Endothelial cell of umbilical vein (primary cell): Measurements from ENCODE around the gene SPSB3. TPM values are rescaled to one million over a fixed set of nuclear protein-coding genes. Genes with fewer than 3 reads are reported as not detected.

Experiments
- BruUV-seq: library from RNA; stranded (reverse); fragments of 400-500 nt; replicated peaks from 2 replicates; lab custom pipeline; 2021; lab: Mats Ljungman, UMichigan
- CTCF ChIA-PET: fragments of 300-600, 350-600 bp; sonication (Branson Sonifier 250); formaldehyde crosslinking; loops from one replicate; lab custom pipeline; 2021; ENCODE audit warnings: antibody characterized with exemption, inconsistent platforms; lab: Charles Lee
- POLR2A ChIA-PET: fragments of 300-600, 350-600 bp; sonication (Branson Sonifier 250); formaldehyde crosslinking; loops from one replicate; lab custom pipeline; 2021; ENCODE audit warnings: antibody characterized with exemption, inconsistent platforms; lab: Charles Lee
- DNase-seq: peaks from one replicate; pipeline ENCODE4 v3.0.0-alpha.2; 2011; ENCODE audit warnings: low read depth, low spot score
- FAIRE-seq: peaks from 2 replicates; lab custom pipeline; 2011; peaks lifted over from hg19 to GRCh38; lab: Jason Lieb, UNC
- H2AFZ ChIP-seq: 2 replicates; pipeline ENCODE4 v1.6.0; 2012; ENCODE audit warnings: low read depth, low read length, control low read depth, inconsistent platforms
- H3K27ac ChIP-seq: 2 replicates; pipeline ENCODE4 v1.5.1; 2011; ENCODE audit warnings: low read depth, mild to moderate bottlenecking, control low read depth, low read length, moderate library complexity; ENCODE audit not compliant: insufficient read depth
- H3K27me3 ChIP-seq, 2 experiments: 2 replicates each; pipeline versions ENCODE4 v1.6.0 to v1.6.1; 2011; ENCODE audit warnings: low read length in 2 of 2, mixed read lengths in 1 of 2; ENCODE audit not compliant: control insufficient read depth in 2 of 2, insufficient read depth in 2 of 2
- H3K36me3 ChIP-seq, 2 experiments: 2 replicates in 1 of 2; 3 replicates in 1 of 2; pipeline ENCODE4 v1.5.1; 2011; ENCODE audit warnings: low read length in 2 of 2, mild to moderate bottlenecking in 1 of 2, moderate library complexity in 1 of 2; ENCODE audit not compliant: control insufficient read depth in 2 of 2, insufficient read depth in 2 of 2; ENCODE audit errors: extremely low read depth in 1 of 2
- H3K4me1 ChIP-seq: 3 replicates; pipeline ENCODE4 v1.5.1; 2011; ENCODE audit warnings: mild to moderate bottlenecking, low read length; ENCODE audit not compliant: control insufficient read depth, insufficient read depth; ENCODE audit errors: extremely low read depth
- H3K4me2 ChIP-seq: 2 replicates; pipeline ENCODE4 v1.6.1; 2011; ENCODE audit warnings: low read length, control low read depth, mixed read lengths; ENCODE audit not compliant: insufficient read depth
- H3K4me3 ChIP-seq, 3 experiments: fragments of 200-600 bp in 1 of 3; sonication (generic), shearing (Covaris generic) in 1 of 3; replicated peaks in 1 of 3; 2 replicates each; pipeline ENCODE4 v1.5.1; 2011 to 2016; ENCODE audit warnings: control low read depth in 3 of 3, low read length in 3 of 3, mild to moderate bottlenecking in 2 of 3, inconsistent platforms in 1 of 3, low read depth in 1 of 3, moderate library complexity in 1 of 3; ENCODE audit not compliant: insufficient read depth in 1 of 3
- H3K79me2 ChIP-seq: 2 replicates; pipeline ENCODE4 v1.6.0; 2012; ENCODE audit warnings: low read length, inconsistent platforms; ENCODE audit not compliant: control insufficient read depth, insufficient read depth
- H3K9ac ChIP-seq: replicated peaks from 2 replicates; pipeline ENCODE3; 2011; ENCODE audit warnings: low read length, control low read depth; ENCODE audit not compliant: insufficient read depth; ENCODE audit errors: extremely low read depth
- H3K9me1 ChIP-seq: replicated peaks from 3 replicates; pipeline ENCODE4 v1.6.0; 2011; ENCODE audit warnings: mild to moderate bottlenecking, low read length; ENCODE audit not compliant: control insufficient read depth, insufficient read depth; ENCODE audit errors: extremely low read depth
- H3K9me3 ChIP-seq: replicated peaks from 2 replicates; pipeline ENCODE4 v1.5.1; 2012; ENCODE audit warnings: low read length, inconsistent platforms; ENCODE audit not compliant: control insufficient read depth, insufficient read depth
- H4K20me1 ChIP-seq: replicated peaks from 2 replicates; pipeline ENCODE3; 2011; ENCODE audit warnings: mild to moderate bottlenecking, low read length; ENCODE audit not compliant: control insufficient read depth, insufficient read depth; ENCODE audit errors: extremely low read depth
- EZH2 ChIP-seq: IDR thresholded peaks from 2 replicates; pipeline ENCODE4 v1.6.1; 2012; ENCODE audit warnings: borderline replicate concordance, low read depth, mild to moderate bottlenecking, moderate library complexity, low read length, inconsistent platforms; ENCODE audit not compliant: severe bottlenecking
- GATA2 ChIP-seq: IDR thresholded peaks from 2 replicates; pipeline ENCODE4 v1.7.0; 2011; ENCODE audit warnings: low read depth, mild to moderate bottlenecking, moderate library complexity, mixed read lengths, low read length; ENCODE audit not compliant: insufficient read length, insufficient read depth
- MYC ChIP-seq: IDR thresholded peaks from one replicate; pipeline ENCODE4 v1.6.1; 2011; ENCODE audit warnings: mild to moderate bottlenecking, low read depth, low read length
- POLR2AphosphoS5 ChIP-seq: IDR thresholded peaks from 2 replicates; pipeline ENCODE4 v1.6.1; 2012; ENCODE audit warnings: low read depth, mild to moderate bottlenecking, control low read depth, low read length, moderate library complexity; ENCODE audit not compliant: insufficient read depth
- dilution Hi-C: fragments of 300-500 bp; cut with MboI; formaldehyde crosslinking; loops from one replicate; pipeline ENCODE4 v1.15.0; 2019; ENCODE audit warnings: low sequenced_read_pairs; ENCODE audit not compliant: extremely low pct_ligation_motif_present
- intact Hi-C: fragments of 100-400 bp; cut with micrococcal nuclease; formaldehyde crosslinking; loops from one replicate; pipeline ENCODE4 v1.10.0; 2022
- polyA plus RNA-seq, 4 experiments: library from polyadenylated mRNA; depleted of rRNA in 3 of 4; stranded (reverse) in 3 of 4; unstranded in 1 of 4; fragments of >200 nt; gene quantifications; 2 replicates each; pipeline versions ENCODE4 v1.2.1 to v1.2.3, GENCODE V29; 2011 to 2012; ENCODE audit warnings: missing spikeins in 1 of 4
- total RNA-seq: library from RNA; stranded (reverse); gene quantifications from 2 replicates; pipeline ENCODE4 v1.2.3, GENCODE V29; 2021
- TF ChIP-seq, protein P1 (sequence below), 2 donors: IDR thresholded peaks; 1 replicate in 1 of 2; 2 replicates in 1 of 2; pipeline ENCODE4 v1.5.1; 2011; ENCODE audit warnings: low read length in 2 of 2, mild to moderate bottlenecking in 2 of 2, moderate library complexity in 2 of 2, control low read depth in 1 of 2, inconsistent platforms in 1 of 2, low read depth in 1 of 2; ENCODE audit not compliant: insufficient read depth in 1 of 2; ENCODE audit errors: extremely low read depth in 1 of 2

SPSB3 gene
- total and polyA plus RNA-seq, 2 donors (not counting 3 experiments of a cell fraction or from before 2014, with no cell fraction given) = 39.0 to 86.2 TPM

DNA sequence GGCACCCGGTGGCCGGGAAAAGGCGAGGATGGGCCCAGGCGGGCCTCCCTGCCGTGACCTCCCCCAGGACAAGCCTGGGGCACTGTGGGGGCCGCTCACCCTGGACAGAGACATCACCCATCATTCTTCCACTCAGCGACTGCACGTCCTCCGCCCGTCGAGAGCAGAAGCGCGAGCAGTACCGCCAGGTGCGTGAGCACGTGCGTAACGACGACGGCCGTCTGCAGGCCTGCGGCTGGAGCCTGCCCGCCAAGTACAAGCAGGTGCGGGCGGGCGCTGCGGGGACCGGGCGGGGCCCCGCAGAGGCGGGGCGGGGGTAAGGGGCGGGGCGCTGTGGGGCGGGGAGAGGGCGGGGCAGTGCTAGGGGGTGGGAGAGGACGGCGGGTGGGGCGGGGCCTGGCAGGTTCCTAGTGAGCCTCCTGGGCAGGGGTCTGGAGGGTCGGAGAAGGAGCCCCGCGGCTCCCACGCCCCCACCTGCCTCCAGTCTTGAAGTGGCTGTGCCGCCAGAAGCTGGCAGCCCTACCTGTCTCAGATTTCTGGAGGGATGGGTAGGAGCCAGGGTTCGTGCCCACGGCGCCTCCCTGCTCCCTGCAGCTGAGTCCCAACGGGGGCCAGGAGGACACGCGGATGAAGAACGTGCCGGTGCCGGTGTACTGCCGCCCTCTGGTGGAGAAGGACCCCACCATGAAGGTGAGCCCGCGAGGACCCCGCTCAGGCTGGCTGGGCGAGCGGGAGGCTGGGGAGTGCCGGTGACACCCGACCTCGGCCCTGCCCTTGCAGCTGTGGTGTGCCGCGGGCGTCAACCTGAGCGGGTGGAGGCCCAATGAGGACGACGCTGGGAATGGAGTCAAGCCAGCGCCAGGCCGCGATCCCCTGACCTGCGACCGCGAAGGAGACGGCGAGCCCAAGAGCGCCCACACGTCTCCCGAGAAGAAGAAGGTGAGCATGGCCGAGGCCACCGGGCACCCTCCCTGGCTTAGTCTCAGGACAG, 18.6 kb downstream of the SPSB3 start:
- no TSS peak for BruUV-seq
- no peak overlapping the region for H3K27ac ChIP-seq
- intact Hi-C loops = no loop called here
- CTCF ChIA-PET = interaction anchor here (0.7 to 1.6 kb wide), 2 partner anchors 40 to 58 kb away, joined by 4 read pairs; partner anchors contain the start of gene MAPK8IP3
- H3K4me2 ChIP-seq = no peak overlapping the region
- no peak overlapping the region for H3K4me3 ChIP-seq
- H2AFZ ChIP-seq = no peak overlapping the region
- POLR2A ChIA-PET = no interaction called here
- H3K4me1 ChIP-seq = no peaks in the 10 kb centered on the region
- no peaks in the 10 kb centered on the region for H3K9me3 ChIP-seq
- dilution Hi-C loops = no loop called here
- no peaks in the 10 kb centered on the region for H3K27me3 ChIP-seq
- TF ChIP-seq, protein P1, sequence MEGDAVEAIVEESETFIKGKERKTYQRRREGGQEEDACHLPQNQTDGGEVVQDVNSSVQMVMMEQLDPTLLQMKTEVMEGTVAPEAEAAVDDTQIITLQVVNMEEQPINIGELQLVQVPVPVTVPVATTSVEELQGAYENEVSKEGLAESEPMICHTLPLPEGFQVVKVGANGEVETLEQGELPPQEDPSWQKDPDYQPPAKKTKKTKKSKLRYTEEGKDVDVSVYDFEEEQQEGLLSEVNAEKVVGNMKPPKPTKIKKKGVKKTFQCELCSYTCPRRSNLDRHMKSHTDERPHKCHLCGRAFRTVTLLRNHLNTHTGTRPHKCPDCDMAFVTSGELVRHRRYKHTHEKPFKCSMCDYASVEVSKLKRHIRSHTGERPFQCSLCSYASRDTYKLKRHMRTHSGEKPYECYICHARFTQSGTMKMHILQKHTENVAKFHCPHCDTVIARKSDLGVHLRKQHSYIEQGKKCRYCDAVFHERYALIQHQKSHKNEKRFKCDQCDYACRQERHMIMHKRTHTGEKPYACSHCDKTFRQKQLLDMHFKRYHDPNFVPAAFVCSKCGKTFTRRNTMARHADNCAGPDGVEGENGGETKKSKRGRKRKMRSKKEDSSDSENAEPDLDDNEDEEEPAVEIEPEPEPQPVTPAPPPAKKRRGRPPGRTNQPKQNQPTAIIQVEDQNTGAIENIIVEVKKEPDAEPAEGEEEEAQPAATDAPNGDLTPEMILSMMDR (IDR thresholded peaks at IDR 0.05; ENCODE audit: extremely low read depth in 1 of 2, insufficient read depth in 1 of 2, low read depth in 1 of 2, low read length in 2 of 2) = peak; percentile 26 to 49
- TF ChIP-seq POLR2AphosphoS5 (no peak), MYC (no peak), GATA2 (no peak), EZH2 (no peak)
- H3K9ac ChIP-seq = no peak overlapping the region
- H3K36me3 ChIP-seq = peaks cover 5 to 58% of the 10 kb centered on the region in 2 experiments
- DNase-seq (no peak), FAIRE-seq (no peak)
- H3K79me2 ChIP-seq = no peaks in the 10 kb centered on the region
- H4K20me1 ChIP-seq = no peaks in the 10 kb centered on the region
- no peaks in the 10 kb centered on the region for H3K9me1 ChIP-seq
